SU-DHL-6 (cell line): ENCODE measurements around the gene SPAG4.

Experiments
- H2AFZ ChIP-seq: fragments of 200-600 bp; sonication (generic); 2 replicates; pipeline ENCODE4 v1.6.1; 2014; ENCODE audit warnings: low read depth, mild to moderate bottlenecking, moderate library complexity, mixed read lengths, antibody characterized with exemption, low read length; ENCODE audit not compliant: severe bottlenecking
- H3F3A ChIP-seq: fragments of 200-600 bp; shearing (Covaris generic); 2 replicates; pipeline ENCODE4 v1.6.0; 2016; ENCODE audit warnings: antibody characterized with exemption, mild to moderate bottlenecking; ENCODE audit not compliant: insufficient read depth
- H3K27ac ChIP-seq: fragments of 200-600 bp; sonication (generic); 2 replicates; pipeline ENCODE4 v1.5.1; 2016; ENCODE audit warnings: low read depth, mild to moderate bottlenecking, low read length, moderate library complexity, mixed read lengths
- H3K27me3 ChIP-seq: fragments of 200-600 bp; sonication (generic), shearing (Covaris generic); 2 replicates; pipeline ENCODE4 v1.6.0; 2014; ENCODE audit warnings: mild to moderate bottlenecking, low read length
- H3K36me3 ChIP-seq: fragments of 200-600 bp; sonication (generic); 2 replicates; pipeline ENCODE4 v1.6.1; 2014; ENCODE audit warnings: mild to moderate bottlenecking, low read length, mixed read lengths
- H3K4me2 ChIP-seq: fragments of 300-600, 200-600 bp; shearing (Covaris generic), sonication (generic); 2 replicates; pipeline ENCODE4 v1.6.0; 2014; ENCODE audit warnings: low read length, low read depth, mild to moderate bottlenecking; ENCODE audit not compliant: poor library complexity, severe bottlenecking
- H3K4me3 ChIP-seq: fragments of 200-600 bp; sonication (generic); 2 replicates; pipeline ENCODE4 v1.5.1; 2014; ENCODE audit warnings: antibody characterized with exemption, low read length, mild to moderate bottlenecking, mixed read lengths; ENCODE audit not compliant: insufficient read depth, poor library complexity, severe bottlenecking
- H3K79me2 ChIP-seq: fragments of 200-600 bp; sonication (generic); 2 replicates; pipeline ENCODE4 v1.6.1; 2014; ENCODE audit warnings: mild to moderate bottlenecking, low read length, moderate library complexity; ENCODE audit not compliant: insufficient read depth
- H3K9ac ChIP-seq: fragments of 200-600 bp; sonication (generic); 2 replicates; pipeline ENCODE4 v1.7.0; 2014; ENCODE audit warnings: mild to moderate bottlenecking, low read length
- H3K9me2 ChIP-seq: fragments of 200-600 bp; sonication (generic); replicated peaks from 2 replicates; pipeline ENCODE4 v1.6.1; 2014; ENCODE audit warnings: low read length; ENCODE audit not compliant: insufficient read depth
- H3K9me3 ChIP-seq: fragments of 200-600 bp; sonication (generic); 2 replicates; pipeline ENCODE4 v1.6.1; 2014; ENCODE audit warnings: low read length, mixed read lengths; ENCODE audit not compliant: insufficient read depth
- H4K20me1 ChIP-seq: fragments of 200-600 bp; sonication (generic); 2 replicates; pipeline ENCODE4 v1.6.1; 2014; ENCODE audit warnings: low read depth, mild to moderate bottlenecking, antibody characterized with exemption, low read length, moderate library complexity, mixed read lengths
- EZH2phosphoT487 ChIP-seq: fragments of 200-600 bp; sonication (generic), shearing (Covaris generic); conservative IDR thresholded peaks from 2 replicates; pipeline ENCODE4 v1.6.1; 2018; ENCODE audit warnings: mild to moderate bottlenecking, antibody characterized with exemption, low read length, moderate library complexity, mixed read lengths
- TF ChIP-seq, protein P1 (sequence below): fragments of 200-600 bp; sonication (generic); IDR thresholded peaks from one replicate; pipeline ENCODE4 v1.5.1; 2017; ENCODE audit warnings: antibody characterized with exemption, mild to moderate bottlenecking, low read length, moderate library complexity; ENCODE audit not compliant: insufficient read depth, poor library complexity, severe bottlenecking

Gene SPAG4

DNA sequence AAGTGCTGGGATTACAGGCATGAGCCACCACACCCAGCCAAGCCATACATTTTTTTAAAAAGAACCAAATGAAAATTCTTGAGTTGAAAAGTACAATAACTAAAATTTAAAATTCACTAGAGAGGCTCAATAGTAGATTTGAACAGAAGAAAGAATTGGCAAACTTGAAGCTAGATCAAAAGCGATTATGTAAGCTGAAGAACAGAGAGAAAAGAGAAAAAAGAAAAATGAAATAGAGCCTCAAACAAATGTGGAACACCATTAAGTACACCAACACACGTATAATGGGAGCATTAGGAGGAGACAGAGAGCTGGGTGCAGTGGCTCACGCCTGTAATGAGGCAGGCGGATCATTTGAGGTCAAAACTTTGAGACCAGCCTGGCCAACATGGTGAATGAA, 42.8 kb upstream of the SPAG4 start:
- no peaks in the 10 kb centered on the region for H3K9me3 ChIP-seq
- H4K20me1 ChIP-seq = no peaks in the 10 kb centered on the region
- no peak overlapping the region for H3K4me3 ChIP-seq
- no peak overlapping the region for H3K27ac ChIP-seq
- H3K27me3 ChIP-seq = no peaks in the 10 kb centered on the region
- no peak overlapping the region for H2AFZ ChIP-seq
- H3K36me3 ChIP-seq = no peaks in the 10 kb centered on the region
- H3F3A ChIP-seq = no peaks in the 10 kb centered on the region
- no peak overlapping the region for H3K9ac ChIP-seq
- H3K4me2 ChIP-seq = no peak overlapping the region
- no peaks in the 10 kb centered on the region for H3K79me2 ChIP-seq
- no peaks in the 10 kb centered on the region for H3K9me2 ChIP-seq
- TF ChIP-seq, protein P1, sequence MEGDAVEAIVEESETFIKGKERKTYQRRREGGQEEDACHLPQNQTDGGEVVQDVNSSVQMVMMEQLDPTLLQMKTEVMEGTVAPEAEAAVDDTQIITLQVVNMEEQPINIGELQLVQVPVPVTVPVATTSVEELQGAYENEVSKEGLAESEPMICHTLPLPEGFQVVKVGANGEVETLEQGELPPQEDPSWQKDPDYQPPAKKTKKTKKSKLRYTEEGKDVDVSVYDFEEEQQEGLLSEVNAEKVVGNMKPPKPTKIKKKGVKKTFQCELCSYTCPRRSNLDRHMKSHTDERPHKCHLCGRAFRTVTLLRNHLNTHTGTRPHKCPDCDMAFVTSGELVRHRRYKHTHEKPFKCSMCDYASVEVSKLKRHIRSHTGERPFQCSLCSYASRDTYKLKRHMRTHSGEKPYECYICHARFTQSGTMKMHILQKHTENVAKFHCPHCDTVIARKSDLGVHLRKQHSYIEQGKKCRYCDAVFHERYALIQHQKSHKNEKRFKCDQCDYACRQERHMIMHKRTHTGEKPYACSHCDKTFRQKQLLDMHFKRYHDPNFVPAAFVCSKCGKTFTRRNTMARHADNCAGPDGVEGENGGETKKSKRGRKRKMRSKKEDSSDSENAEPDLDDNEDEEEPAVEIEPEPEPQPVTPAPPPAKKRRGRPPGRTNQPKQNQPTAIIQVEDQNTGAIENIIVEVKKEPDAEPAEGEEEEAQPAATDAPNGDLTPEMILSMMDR = no peak
- no peak for TF ChIP-seq EZH2phosphoT487

DNA sequence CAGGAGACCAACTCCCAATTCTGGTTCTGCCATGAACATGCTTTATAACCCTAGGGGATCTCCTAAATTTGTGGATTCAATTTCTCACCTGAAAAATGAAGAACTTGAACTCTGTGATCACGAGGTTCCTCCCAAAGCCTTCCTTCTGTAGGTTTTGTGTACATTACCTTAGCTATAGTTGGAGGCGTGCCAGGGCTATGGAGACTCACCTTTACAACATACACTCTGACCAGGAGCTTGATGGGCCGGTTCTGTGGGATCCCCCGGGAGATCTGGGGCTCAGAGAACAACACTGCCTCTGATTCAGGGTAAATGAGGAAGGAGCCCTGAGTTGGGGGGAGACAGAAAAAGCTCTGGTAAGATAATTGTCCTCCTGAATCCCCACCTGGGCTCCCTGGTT, 39.7 kb upstream of the SPAG4 start:
- Histone ChIP-seq H3K4me2 (no peak overlapping the region), H4K20me1 (no peaks in the 10 kb centered on the region), H3F3A (no peaks in the 10 kb centered on the region), H3K27me3 (no peaks in the 10 kb centered on the region), H2AFZ (no peak overlapping the region), H3K36me3 (no peaks in the 10 kb centered on the region), H3K79me2 (no peaks in the 10 kb centered on the region), H3K9ac (no peak overlapping the region), H3K9me3 (no peaks in the 10 kb centered on the region), H3K4me3 (no peak overlapping the region), H3K9me2 (no peaks in the 10 kb centered on the region), H3K27ac (no peak overlapping the region)
- TF ChIP-seq, protein P1 = no peak
- no peak for TF ChIP-seq EZH2phosphoT487

DNA sequence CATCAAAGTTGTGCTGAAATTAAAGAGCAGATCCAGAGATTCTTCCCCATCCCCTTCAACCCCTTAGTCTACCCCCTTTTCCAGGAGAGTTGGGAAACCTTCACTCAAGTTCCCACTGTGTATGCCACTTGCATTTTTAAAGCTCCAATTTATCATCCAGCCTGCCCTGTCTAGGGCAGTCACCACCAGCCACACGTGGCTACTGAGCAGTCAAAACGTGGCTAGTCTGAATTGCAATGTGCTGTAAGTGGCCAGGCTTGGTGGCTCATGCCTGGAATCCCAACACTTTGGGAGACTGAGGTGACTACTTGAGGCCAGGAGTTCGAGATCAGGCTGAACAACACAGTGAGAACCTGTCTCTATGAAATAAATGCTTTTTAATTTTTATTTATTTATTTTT, 38.8 kb upstream of the SPAG4 start:
- no peak overlapping the region for H2AFZ ChIP-seq
- H3K27ac ChIP-seq = no peak overlapping the region
- no peaks in the 10 kb centered on the region for H3K9me2 ChIP-seq
- no peaks in the 10 kb centered on the region for H4K20me1 ChIP-seq
- no peaks in the 10 kb centered on the region for H3K36me3 ChIP-seq
- no peaks in the 10 kb centered on the region for H3K79me2 ChIP-seq
- no peaks in the 10 kb centered on the region for H3K27me3 ChIP-seq
- no peak overlapping the region for H3K4me2 ChIP-seq
- no peak overlapping the region for H3K9ac ChIP-seq
- TF ChIP-seq, protein P1 = no peak
- TF ChIP-seq EZH2phosphoT487 = no peak
- H3F3A ChIP-seq = no peaks in the 10 kb centered on the region
- H3K4me3 ChIP-seq = no peak overlapping the region
- no peaks in the 10 kb centered on the region for H3K9me3 ChIP-seq

DNA sequence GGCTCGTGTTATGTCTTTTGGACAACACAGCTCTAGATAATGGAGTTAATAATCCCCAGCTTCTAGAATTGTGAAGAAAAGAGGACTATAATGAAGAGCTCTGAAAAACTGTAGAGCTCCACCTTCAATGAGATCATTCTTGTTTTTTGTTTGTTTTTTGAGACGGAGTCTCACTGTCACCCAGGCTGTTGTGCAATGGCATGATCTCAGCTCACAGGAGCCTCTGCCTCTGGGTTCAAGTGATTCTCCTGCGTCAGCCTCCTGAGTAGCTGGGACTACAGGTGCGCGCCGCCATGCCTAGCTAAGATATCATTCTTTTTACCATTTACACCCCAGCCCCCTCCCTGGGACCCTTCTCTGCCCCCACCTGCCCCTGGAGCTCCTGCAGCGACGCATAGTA, 37.2 kb upstream of the SPAG4 start:
- no peak overlapping the region for H3K27ac ChIP-seq
- no peaks in the 10 kb centered on the region for H3K9me2 ChIP-seq
- TF ChIP-seq, protein P1 = no peak
- no peak for TF ChIP-seq EZH2phosphoT487
- no peaks in the 10 kb centered on the region for H3F3A ChIP-seq
- H2AFZ ChIP-seq = no peak overlapping the region
- H4K20me1 ChIP-seq = no peaks in the 10 kb centered on the region
- no peak overlapping the region for H3K9ac ChIP-seq
- H3K4me3 ChIP-seq = no peak overlapping the region
- H3K79me2 ChIP-seq = no peaks in the 10 kb centered on the region
- no peak overlapping the region for H3K4me2 ChIP-seq
- H3K27me3 ChIP-seq = no peaks in the 10 kb centered on the region
- no peaks in the 10 kb centered on the region for H3K9me3 ChIP-seq
- no peaks in the 10 kb centered on the region for H3K36me3 ChIP-seq
